HG02973 (cell line): ENCODE data around the gene HS6ST2.

ENCODE experiments used
- ATAC-seq: cut with Tn5 transposase; IDR thresholded peaks from one replicate; pipeline ENCODE4 v1.9.1; 2021; ENCODE audit warnings: moderate library complexity; ENCODE audit not compliant: unreplicated experiment

HS6ST2 gene

DNA sequence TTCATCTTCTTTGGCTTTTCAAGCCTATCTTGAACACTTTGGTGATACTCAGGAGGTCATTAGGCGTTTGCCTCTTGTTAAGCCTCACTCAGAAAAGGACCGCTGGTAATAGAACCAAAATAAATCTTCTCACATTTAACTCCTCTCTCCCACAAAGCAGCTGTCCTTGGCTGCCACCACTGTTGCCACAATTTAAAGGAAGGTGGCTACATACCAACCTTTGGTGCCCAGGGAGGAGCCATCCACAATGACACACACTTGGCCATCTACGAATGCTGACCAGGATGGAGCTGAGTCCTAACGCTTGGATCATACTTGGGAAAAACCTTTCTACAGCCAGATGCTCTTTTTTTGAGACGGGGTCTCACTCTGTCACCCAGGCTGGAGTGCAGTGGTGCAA, 210.2 kb downstream of the HS6ST2 start:
- ATAC-seq, result no peak

DNA sequence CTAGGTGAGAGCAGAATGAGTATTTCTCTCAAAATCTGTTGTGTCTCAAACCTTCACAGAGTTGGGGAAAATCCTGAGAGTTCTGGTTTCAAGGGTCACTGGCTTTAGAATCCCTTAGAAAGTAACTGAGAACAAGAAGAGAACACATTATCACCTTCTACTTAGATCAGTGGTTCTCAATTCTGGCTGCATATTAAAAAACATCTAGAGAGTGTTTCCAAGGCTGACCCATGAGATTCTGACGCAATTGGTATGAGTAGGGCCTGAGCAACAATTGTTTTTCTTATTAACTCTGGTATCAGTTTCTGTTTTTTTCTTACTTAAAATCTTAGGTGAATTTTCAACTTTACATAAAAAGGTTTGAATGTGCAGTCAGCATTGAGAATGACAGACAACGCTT, 212.8 kb downstream of the HS6ST2 start:
- no peak for ATAC-seq

DNA sequence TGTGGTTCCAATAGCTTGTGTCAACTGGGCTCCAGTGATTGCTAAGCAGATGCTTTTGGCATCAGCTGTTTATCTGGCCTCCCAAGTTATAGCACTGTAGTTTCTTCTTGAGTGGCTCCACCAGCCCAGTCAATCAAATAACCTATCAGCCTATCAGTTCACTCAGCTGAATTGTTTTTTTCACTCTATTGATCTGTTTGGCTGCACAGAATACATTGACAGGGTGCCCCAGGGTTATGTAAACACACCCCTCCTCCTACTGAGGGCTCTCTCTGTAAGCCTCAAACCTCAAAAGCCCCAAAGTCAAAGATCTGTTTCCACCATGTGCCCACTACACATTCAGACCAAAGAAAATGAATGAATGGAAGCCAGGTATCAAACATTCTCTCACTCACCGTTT, 214.0 kb downstream of the HS6ST2 start:
- ATAC-seq, result no peak

DNA sequence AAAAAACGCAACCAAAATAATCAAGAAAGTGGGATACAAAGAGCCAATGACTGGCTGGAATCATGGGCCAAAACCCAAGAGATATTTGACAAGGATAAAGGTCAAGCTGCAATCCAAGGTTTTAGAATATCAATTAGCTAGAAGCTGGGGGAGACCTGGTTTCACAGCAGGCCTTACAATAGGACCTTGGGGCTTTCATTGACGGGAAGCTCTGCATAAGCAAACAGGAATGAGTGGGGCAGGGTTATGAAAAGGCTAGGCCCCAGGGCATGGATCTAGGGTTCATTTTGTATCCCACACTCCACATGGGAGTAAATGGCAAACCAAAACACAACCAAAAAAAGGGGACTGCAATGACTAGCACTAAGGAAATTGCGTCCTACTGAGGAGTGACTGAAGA, 215.3 kb downstream of the HS6ST2 start:
- ATAC-seq, result no peak

DNA sequence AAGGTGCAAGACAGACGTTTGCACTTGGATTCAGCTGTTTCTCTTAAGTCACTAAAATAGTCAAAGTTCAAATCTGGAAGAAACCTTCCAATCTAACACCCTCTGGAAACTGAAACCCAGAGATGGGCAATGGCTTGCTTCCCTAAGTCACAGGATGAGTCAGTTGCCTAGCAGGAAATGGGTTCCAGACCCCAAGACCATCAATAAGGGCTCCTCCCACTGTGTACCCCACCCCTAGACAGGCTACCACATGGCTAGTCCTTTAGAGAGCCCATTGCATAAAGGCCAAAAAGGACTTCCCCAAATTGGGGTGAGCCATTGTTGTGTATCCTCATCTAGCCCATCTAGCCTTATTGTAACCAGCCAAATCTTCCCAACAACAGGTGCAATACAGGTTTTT, 216.2 kb downstream of the HS6ST2 start:
- no peak for ATAC-seq

DNA sequence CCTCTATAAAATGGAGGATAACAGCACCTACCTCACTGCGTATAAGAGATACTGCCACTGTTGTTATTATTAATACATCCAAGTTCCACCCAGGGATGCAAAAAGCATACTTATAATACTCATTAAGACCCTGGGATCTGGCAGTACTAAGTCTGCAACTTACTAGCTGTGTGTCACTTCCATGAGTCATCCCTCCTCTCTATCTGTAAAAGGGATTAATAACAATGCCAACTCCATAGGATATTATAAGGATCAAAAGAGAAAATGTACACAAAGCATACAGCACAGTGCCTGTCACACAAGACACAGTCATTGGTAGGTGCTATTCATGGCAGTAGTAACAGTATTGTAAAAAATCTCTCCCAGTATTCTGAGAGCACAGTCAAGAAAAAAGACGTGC, 216.7 kb downstream of the HS6ST2 start:
- no peak for ATAC-seq

DNA sequence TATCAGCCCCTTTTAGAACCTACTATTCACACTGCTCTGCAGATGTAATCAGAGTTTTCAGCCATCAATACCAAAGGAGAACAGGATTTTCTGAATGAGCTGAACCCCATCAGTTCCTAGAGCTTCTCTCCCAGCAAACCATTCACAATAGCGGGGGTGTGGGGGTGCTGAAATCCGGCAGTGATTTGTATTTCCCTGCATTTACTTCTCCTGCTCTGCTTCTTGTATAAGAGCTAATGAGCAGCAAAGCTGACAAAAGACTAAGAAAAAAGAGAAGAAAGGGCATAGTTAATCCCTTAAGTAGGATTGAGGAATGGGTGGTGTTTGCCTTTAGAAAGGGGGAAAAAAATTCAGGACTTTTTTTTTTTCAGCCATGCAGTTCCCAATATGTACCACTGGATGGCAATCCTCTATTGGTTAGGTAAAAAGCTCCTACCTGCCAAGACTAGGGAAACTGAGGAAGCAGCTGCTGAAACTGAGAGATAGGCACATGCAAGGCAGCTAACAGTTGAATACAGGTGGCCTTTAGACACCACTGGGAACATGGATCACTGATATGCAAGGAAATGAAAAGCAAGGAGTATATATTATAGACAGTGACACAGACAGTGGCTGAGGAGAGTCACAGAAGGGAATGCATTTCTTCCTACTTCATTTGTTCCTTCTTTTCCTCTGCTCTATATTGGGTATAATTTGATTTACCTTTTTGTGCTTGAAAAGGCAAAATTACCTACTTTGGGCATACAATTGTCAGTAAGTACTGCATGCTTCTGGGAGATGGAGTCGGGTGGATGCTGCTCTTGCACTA, 217.9 kb downstream of the HS6ST2 start:
- ATAC-seq, result no peak

DNA sequence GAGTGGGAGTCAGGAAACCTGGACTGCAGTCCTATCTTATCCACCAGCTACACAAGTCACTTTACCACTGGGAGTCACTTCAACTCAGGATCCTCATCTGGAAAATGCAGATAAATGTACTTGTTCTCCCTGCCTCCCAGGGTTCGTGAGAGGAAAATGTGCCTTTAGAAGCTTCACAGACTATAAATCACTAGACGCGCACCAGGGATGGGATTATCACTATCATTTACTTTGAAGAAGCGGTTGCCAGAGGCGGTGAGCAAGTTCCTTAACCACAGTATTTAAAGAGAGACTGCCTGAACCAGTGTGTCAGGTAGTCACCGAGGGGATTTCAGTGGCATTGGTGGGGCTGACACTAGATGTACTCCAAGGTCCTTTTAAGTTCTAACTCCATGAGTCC, 219.5 kb downstream of the HS6ST2 start:
- no peak for ATAC-seq

DNA sequence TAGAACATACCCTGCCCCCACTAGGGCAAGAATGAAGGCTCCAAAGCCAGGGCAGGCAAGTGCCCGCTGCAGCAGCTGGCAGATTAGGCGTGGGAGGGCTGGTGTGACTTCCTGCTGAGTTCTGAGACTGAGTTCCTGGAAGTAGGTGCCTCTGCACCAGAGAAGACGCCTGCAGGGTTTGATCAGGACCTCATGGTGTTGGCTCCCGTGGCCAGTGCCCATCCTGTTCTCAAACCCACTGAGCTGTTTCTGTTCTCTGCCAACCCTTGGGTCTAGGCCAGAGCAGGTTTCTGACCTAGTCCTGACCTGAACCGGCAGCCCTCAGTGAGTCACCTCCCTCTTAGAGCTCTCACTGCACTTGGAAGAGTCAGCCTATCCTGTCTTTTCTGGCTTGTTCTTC, 220.7 kb downstream of the HS6ST2 start:
- no peak for ATAC-seq

DNA sequence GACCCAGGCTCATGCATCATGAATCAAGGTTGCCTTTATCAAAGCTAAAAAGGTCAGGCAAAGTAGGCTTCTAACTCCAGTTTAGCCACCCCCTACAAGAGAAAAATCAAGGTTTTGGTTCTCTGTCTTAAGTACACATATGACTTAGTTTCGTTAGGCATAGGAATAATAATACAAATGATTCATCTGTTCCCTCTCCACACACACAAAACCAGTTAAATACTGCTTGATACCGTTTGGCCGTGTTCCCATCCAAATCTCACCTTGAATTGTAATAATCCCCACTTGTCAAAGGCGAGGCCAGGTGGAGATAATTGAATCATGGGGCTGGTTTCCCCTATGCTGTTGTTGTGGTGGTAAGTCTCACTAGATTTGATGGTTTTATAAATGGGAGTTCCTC, 226.2 kb downstream of the HS6ST2 start:
- no peak for ATAC-seq

DNA sequence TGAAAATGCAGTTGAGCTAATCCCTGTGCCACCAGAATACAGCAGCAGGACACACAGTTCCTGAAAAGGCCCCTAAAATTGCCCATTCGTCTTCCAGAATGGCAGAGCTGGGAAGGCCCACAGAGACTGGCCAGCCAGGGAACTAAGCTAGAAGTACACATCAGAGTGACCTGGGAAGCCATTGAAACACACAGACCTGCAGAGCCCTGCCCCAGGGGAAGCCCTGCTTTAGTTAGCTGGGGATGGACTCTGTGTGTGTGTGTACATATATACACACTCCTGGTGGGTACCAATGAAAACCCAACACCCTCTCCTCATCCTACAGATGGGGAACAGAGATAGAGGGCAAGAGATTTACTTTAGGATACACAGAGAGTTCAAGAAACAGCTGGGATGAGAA, 227.7 kb downstream of the HS6ST2 start:
- ATAC-seq, result no peak

DNA sequence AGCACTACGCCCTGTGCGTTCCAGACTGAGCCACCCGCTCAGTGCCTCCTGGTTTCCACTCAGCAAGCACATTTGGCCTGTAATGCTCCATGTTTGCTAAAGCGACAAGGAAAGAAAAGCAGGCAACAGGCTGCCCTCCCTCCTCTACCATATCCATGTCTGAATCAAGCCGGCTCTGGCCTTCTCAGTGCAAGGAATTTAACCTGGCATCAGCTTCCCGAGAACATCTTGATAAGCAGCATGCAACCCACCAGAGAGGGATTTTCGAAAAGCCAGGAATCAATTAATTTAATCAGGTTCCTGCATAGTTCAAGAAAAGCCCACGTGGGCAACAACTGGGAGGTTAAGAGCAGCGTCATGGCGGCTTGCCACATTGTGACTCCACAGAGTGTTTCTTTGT, 228.2 kb downstream of the HS6ST2 start:
- no peak for ATAC-seq

DNA sequence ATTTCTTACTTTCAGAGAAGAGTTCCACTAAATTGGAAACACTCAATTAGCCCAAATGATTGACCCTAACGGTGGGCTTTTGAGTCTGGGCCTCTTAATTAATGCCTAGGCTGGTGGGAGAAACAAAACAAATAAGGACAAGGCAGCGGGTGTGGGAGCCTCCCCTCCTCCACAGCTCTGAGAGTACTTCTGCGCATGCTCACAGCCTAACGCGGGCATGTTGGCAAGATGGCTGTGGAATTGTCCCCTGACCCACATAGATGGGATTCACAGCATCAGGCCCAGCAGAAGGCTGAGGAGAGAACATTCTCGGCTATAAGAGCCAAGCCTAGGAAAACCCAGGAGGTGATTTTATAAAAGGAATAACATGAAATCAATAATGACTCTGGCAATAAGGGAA, 230.1 kb downstream of the HS6ST2 start:
- ATAC-seq, result no peak

DNA sequence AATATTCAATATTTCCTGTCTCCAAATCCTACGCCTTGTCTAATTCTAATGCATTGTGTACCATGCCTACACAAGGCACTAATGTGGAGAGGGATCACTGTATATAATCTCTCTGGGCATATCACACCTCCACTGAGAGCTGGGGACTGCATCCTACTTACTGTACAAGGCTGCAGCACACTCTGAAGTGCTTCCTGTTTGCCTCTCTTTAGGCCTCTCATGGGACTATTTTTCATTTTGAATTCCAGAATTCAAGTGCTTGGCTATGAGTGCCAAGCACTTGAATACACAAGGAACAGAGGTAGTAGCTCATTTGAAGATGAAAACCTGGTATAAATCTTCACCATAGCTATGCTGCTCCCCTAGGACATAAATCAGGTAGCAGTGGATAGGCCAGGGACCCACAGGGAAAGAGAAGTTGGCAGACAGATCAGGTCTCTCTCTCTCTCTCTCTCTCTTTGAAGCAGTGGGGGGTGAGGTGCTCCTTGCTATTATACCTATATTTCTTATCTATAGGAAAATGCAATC, 239.9 kb downstream of the HS6ST2 start:
- ATAC-seq, result no peak

DNA sequence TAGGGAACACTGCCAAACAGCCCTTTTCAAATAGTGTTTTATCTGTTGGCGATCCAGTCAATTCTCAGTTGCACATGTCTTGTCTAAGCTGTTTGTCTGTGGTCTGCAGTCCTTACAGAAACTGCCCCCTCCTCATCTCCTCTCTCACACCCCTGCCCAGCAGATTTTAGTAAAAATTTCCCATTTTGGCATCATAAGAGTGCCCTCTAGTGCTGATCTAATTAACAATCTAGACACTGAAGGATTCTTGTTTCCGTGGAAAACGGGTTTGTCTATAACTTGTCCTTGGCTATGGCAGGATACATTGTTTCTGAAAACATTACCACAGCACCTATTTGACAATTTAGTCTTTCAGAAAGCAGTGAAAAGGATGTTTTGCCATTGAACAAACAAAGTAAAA, 242.4 kb downstream of the HS6ST2 start:
- no peak for ATAC-seq

DNA sequence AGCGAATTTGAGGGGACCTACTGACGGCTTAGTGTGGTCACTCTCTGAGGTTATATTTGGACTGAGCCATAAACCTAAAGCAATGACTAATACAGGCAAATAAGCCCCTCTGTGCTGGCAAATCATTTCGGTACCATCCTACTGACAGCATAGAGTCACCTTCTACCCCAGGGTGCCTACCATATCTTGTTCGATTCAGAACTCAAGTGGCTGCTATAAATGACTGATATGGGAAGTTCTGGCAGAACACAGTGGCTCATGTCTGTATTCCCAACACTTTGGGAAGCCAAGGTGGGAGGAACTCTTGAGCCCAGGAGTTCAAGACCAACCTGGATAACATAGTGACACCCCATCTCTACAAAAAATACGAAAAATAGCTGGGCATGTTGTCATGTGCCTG, 243.5 kb downstream of the HS6ST2 start:
- no peak for ATAC-seq

DNA sequence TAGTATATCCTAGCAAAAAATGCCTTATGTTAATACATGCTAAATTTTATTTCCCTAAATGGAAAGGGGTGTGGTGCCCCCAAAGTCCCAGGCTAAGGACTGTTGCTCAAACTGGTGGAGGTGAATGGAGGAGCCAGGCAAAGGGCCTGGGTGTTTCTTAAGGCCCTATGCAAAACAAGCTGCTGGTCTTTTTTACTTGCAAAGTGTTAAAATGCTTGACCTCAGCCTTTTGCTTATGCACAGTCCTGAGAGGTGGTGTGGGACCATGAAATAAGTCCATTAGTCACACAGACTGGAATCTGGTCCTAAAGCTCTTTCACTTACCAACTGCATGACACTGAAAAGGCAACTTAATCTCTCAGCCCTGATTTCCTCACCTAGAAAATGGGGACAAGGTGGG, 246.1 kb downstream of the HS6ST2 start:
- ATAC-seq, result no peak

DNA sequence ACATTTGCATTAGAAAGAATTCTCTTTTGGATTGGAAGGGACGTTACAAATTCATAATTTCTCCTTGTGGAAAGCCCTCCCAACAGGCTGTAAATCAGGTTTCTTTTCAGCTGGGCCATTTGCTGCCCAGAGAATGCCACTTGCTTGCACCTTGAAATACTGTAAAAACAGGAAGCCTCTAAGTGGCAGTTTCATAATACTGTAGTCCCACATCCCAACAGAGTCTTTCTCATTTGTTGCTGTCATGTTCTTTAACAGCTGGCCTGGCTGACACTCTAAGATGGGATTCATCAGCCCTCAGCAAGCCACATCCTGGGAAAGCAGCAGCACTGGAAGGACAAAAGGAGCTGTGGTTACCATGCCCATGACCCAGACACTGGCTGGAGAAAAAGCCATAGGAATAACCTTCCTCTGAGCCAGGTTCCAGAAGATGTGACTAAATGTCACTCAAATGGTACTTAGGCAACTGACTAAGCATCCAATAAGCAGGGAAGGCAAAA, 247.7 kb downstream of the HS6ST2 start:
- ATAC-seq, result no peak

DNA sequence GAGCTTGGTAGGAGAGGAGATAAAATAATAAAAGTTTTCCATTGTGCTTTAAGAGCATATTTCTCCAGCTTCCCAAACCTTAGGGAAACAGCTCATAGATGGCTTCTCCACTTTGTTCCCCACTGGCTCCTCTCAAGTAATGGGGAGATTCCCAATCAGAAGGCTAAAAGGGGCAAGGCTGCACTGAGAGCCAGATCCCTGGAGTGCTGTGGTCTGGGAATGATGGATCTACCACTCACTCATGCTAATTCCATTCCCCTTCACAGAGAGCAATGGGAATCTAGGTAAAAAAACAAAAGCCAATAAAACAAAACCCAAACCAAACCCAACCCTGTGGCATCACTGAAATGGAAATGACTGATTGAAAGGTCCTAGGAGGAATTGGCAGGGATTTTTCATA, 249.9 kb downstream of the HS6ST2 start:
- ATAC-seq, result no peak

DNA sequence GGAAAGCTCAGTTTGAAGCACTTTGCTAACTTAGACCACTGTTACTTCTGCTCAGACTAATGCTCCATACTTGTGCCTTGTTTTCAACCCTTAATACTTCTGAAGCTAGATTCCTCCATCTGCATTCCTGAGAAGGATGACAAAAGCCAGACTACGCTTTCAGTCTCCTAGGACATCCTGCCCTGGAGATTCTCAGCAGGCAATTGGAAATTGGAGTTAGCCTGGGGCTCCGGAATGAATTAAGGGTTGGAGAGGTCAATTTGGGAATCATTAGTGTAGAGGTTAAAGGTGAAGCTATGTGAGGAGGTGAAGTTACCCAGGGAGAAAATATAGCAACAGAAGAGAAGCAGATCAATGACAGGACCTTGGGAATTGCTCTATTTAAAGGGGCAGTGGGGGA, 253.7 kb downstream of the HS6ST2 start:
- no peak for ATAC-seq

DNA sequence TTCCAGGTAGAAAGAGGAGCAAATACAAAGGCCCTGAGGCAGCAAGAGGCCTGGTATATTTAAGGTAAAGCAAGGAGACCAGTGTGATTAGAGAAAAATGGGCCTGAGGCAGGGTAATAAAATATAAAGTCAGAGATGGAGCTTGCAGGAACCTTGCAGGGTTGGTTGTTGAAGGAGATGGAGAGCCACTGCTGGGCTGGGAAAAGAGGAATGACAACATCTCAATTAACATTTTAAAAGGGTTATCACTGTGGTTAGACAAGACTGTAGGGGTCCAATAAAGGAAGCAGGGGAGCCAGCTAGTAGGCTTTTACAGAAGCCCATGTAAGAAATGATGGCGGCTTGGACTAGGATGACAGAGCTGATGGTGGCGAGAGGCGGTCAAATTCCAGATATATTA, 264.0 kb downstream of the HS6ST2 start:
- no peak for ATAC-seq

DNA sequence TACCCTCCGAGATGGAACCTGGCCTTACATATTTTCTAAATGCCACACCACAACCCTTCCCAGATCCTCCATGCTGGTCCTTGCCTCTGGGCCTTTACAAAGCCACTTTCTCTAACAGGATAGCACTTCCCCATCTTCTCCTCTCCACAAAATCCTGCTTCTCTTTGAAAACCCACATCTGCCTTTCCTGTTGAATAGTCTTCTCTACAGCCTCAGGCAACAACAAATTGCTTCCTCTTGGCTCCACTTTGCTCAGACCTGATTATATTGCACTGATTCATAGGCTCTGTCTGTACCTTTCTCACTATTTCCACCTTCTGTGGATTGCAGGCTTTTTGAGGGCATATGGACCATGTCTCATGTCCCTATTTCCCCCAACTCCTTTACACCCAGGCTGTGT, 265.9 kb downstream of the HS6ST2 start:
- ATAC-seq, result no peak

DNA sequence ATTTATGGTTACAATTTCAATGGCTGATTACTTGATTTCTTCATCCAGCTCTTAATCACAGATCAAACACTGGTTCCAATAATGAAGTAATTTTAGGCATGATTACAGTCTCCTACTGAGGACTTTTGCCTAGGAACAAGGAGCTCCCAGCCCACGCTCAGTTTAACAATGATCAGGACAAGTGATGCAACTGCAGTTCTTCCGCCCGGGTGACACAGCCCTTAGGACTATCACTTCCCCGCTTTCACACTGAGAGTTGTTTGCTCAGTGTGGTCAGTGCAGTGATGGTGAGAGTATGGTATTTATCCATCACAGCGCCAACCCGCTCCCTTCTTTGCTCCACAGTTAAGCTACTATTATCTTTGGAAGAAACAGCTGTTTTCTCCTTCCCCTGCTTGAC, 266.4 kb downstream of the HS6ST2 start:
- ATAC-seq, result no peak
